ENCODE results near the gene PTGDS. TPM values are rescaled to one million over a fixed set of nuclear protein-coding genes. Genes with fewer than 3 reads are reported as not detected.

PTGDS gene
- total and polyA plus RNA-seq, 3 experiments from 2014 or later: 0.24 to 5.5 (median 0.49) TPM

DNA sequence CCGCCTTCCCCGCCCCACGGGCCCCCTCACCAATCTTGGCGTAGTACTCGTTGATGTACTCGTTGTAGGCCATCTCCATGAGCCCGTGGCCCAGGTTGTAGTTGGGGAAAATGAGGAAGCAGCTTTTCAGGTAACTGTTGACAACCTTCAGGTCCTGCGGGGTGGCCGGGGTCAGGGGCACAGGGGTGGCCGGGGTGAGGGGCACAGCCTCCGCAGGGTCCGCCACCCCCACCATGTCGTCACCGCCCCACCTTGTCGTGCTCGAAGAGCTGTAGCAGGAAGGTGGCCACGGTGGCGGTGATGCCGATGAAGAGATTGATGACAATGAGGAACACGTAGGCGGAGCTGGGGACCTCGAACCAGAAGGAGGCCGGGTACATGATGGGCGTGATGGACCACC is 33.9 kb downstream of the PTGDS start:
- Mint-ChIP-seq H3K9me3 (no peaks in the 10 kb centered on the region), H3K4me1 (peaks cover 5% of the 10 kb centered on the region in 3 donors), H3K27me3 (no peaks in the 10 kb centered on the region), H3K36me3 (peaks cover 0 to 45% (median 0%) of the 10 kb centered on the region in 3 donors), H3K27ac (no peak overlapping the region), H3K4me3 (no peak overlapping the region)
- no peak overlapping the region for H3K27ac ChIP-seq (ENCODE audit: low read depth, low read length)
- H3K27me3 ChIP-seq (ENCODE audit: insufficient read depth, low read length, poor library complexity, severe bottlenecking): no peaks in the 10 kb centered on the region
- DNase-seq: no peak
- no peaks in the 10 kb centered on the region for H3K9me3 ChIP-seq (ENCODE audit: low read length)
- CTCF ChIA-PET: no interaction called here
- H3K4me3 ChIP-seq (ENCODE audit: low read length): no peak overlapping the region
- no peaks in the 10 kb centered on the region for H3K4me1 ChIP-seq (ENCODE audit: insufficient read depth, low read length)
- POLR2A ChIA-PET: no interaction called here
- no peaks in the 10 kb centered on the region for H3K36me3 ChIP-seq (ENCODE audit: insufficient read depth, low read length)

DNA sequence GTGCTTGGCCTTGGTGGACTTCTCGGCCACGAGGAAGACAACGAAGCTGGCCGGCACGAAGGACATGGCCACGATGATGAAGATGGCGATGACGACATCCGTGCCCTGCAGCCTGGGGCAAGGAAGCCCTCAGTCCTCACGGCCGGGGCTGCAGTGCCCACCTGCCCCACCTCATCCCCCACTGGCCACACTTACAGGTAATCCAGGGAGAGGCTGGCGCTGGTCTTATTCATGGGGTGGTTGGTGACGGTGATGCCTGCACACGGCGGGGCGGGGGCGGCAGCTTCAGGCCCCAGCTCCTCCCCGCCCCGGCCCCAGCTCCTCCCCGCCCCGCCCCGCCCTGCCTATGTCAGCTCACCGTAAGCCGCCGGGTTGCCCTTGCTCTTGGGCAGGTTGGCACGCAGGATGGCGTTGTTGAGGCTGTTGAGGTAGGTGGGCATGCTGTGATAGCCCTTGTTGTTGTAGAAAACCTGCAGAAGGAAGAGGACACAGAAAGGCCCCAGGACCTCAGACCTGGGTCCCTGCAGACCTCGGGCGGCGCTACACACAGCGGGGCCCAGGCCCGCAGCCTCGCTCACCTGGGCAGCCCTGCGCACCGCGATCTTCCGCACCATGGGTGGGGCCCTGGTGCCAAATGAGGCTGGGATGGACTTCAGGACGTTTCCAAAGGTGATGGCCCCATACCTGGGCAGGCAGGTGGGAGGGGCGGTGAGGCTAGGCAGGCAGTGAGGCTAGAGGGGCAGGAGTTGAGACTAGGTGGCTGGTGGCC is 34.8 kb downstream of the PTGDS start:
- Mint-ChIP-seq H3K27ac (no peak overlapping the region), H3K27me3 (no peaks in the 10 kb centered on the region), H3K4me1 (no peaks in the 10 kb centered on the region), H3K9me3 (no peaks in the 10 kb centered on the region), H3K36me3 (peaks cover 0 to 52% (median 0%) of the 10 kb centered on the region in 3 donors), H3K4me3 (no peak overlapping the region)
- Histone ChIP-seq H3K4me1 (ENCODE audit: insufficient read depth, low read length) (no peaks in the 10 kb centered on the region), H3K9me3 (ENCODE audit: low read length) (no peaks in the 10 kb centered on the region), H3K27me3 (ENCODE audit: insufficient read depth, low read length, poor library complexity, severe bottlenecking) (no peaks in the 10 kb centered on the region), H3K4me3 (ENCODE audit: low read length) (no peak overlapping the region), H3K27ac (ENCODE audit: low read depth, low read length) (no peak overlapping the region), H3K36me3 (ENCODE audit: insufficient read depth, low read length) (no peaks in the 10 kb centered on the region)
- no peak for DNase-seq
- ChIA-PET POLR2A (no interaction called here), CTCF (interaction anchor here (1.1 kb wide), 1 partner anchor 17 kb away, joined by 3 read pairs; no protein-coding TSS in a partner anchor)

DNA sequence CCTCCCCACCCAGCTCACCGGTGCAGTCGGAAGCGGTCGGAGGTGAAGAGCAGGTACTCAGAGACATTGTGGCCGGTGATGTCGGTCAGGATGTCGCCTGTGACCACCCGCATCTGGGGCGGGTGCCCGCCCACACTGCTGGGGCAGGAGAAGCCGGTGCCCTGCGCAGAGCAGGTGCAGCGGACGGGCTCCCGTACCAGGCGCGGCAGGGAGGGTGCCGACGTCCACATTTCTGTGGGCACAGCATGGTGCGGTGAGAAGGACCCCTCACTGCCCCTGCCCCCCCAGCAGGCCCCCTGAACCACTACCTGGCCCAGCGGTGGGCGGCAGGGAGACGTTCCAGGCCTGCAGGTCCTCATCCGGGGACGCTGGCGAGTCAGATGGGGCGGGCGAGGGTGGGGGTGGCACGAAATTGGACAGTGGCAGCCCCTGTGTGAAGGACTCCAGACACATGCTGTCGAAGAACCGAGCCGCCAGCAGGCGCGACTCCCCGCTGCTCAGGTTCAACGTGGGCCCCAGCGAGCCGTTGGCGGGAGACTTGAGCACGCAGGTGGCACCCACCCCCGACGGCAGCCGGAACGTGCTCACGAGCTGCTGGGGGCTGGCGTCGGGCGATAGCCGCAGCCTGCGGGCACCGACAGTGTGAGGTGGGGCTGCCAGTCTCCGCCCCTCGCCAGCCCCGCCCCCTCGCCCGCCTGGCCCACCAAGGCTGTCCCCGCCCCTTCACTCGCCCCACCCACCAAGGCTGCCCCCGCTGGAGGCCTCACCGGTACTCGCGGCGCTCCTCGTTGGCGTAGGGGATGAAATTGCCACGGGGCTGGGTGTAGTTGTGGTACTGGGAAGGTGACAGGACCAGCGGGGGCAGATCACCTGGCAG is 35.6 kb downstream of the PTGDS start:
- Histone ChIP-seq H3K4me1 (ENCODE audit: insufficient read depth, low read length) (no peaks in the 10 kb centered on the region), H3K4me3 (ENCODE audit: low read length) (no peak overlapping the region), H3K36me3 (ENCODE audit: insufficient read depth, low read length) (no peaks in the 10 kb centered on the region), H3K27ac (ENCODE audit: low read depth, low read length) (no peak overlapping the region), H3K27me3 (ENCODE audit: insufficient read depth, low read length, poor library complexity, severe bottlenecking) (no peaks in the 10 kb centered on the region), H3K9me3 (ENCODE audit: low read length) (no peaks in the 10 kb centered on the region)
- POLR2A ChIA-PET: no interaction called here
- Mint-ChIP-seq H3K4me1 (no peaks in the 10 kb centered on the region), H3K27ac (no peak overlapping the region), H3K36me3 (peaks cover 0 to 57% (median 0%) of the 10 kb centered on the region in 3 donors), H3K27me3 (no peaks in the 10 kb centered on the region), H3K9me3 (no peaks in the 10 kb centered on the region), H3K4me3 (no peak overlapping the region)
- CTCF ChIA-PET: interaction anchor here (1.1 kb wide), 1 partner anchor 16 kb away, joined by 3 read pairs; no protein-coding TSS in a partner anchor
- no peak for DNase-seq

DNA sequence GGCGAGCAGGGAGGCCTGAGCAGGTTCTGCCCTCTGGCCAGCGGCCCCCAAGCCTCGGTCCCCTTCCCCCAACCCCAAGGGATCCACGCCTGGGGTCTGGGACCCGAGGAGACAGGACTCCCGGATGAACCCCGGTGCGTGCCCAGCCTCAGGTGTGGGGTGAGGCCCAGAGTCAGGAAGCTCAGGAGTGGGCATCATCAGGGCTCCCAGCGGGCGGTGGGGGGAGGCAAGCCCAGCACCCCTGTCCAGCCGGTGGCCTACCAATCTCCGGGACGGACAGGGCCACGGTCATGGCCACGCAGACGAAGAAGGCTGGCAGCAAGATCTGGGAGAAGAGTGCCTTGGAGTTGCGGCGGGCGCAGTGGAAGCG is 36.3 kb downstream of the PTGDS start:
- no peak for DNase-seq
- no peaks in the 10 kb centered on the region for H3K9me3 ChIP-seq (ENCODE audit: low read length)
- Mint-ChIP-seq H3K36me3 (peaks cover 0 to 56% (median 0%) of the 10 kb centered on the region in 3 donors), H3K4me1 (no peaks in the 10 kb centered on the region), H3K27me3 (no peaks in the 10 kb centered on the region), H3K27ac (no peak overlapping the region), H3K4me3 (no peak overlapping the region), H3K9me3 (no peaks in the 10 kb centered on the region)
- no peak overlapping the region for H3K4me3 ChIP-seq (ENCODE audit: low read length)
- H3K4me1 ChIP-seq (ENCODE audit: insufficient read depth, low read length): no peaks in the 10 kb centered on the region
- H3K36me3 ChIP-seq (ENCODE audit: insufficient read depth, low read length): no peaks in the 10 kb centered on the region
- CTCF ChIA-PET: interaction anchor here (1.5 kb wide), 1 partner anchor 21 kb away, joined by 5 read pairs; no protein-coding TSS in a partner anchor
- H3K27ac ChIP-seq (ENCODE audit: low read depth, low read length): no peak overlapping the region
- POLR2A ChIA-PET: no interaction called here
- H3K27me3 ChIP-seq (ENCODE audit: insufficient read depth, low read length, poor library complexity, severe bottlenecking): no peaks in the 10 kb centered on the region

DNA sequence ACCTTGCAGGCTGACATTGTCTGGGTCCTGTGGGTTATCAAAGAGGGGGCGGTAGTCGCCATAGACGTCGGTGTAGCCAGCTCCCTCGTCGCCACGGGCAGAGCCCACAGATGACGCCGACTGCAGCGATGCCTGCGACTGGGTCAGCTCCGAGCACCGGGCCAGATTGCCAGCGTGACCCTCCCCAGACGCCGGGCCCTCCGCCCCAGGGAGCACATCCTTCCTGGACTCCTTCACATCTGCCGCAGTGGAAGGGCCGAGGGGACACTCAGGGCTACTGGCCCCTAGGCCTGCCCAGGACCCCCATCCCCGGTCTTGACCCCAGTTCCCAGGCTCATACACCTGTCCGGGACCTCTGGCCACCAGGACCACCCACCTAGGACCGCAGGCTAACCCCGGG is 36.9 kb downstream of the PTGDS start:
- Mint-ChIP-seq H3K4me1 (no peaks in the 10 kb centered on the region), H3K4me3 (no peak overlapping the region), H3K9me3 (no peaks in the 10 kb centered on the region), H3K36me3 (peaks cover 0 to 58% (median 0%) of the 10 kb centered on the region in 3 donors), H3K27ac (no peak overlapping the region), H3K27me3 (no peaks in the 10 kb centered on the region)
- no peaks in the 10 kb centered on the region for H3K36me3 ChIP-seq (ENCODE audit: insufficient read depth, low read length)
- no peak overlapping the region for H3K27ac ChIP-seq (ENCODE audit: low read depth, low read length)
- no peaks in the 10 kb centered on the region for H3K9me3 ChIP-seq (ENCODE audit: low read length)
- no peak overlapping the region for H3K4me3 ChIP-seq (ENCODE audit: low read length)
- no peaks in the 10 kb centered on the region for H3K4me1 ChIP-seq (ENCODE audit: insufficient read depth, low read length)
- DNase-seq: no peak
- ChIA-PET CTCF (interaction anchor here (1.4 to 1.5 kb wide), 2 partner anchors 21 to 33 kb away, joined by 3 to 5 read pairs; no protein-coding TSS in a partner anchor), POLR2A (no interaction called here)
- no peaks in the 10 kb centered on the region for H3K27me3 ChIP-seq (ENCODE audit: insufficient read depth, low read length, poor library complexity, severe bottlenecking)

DNA sequence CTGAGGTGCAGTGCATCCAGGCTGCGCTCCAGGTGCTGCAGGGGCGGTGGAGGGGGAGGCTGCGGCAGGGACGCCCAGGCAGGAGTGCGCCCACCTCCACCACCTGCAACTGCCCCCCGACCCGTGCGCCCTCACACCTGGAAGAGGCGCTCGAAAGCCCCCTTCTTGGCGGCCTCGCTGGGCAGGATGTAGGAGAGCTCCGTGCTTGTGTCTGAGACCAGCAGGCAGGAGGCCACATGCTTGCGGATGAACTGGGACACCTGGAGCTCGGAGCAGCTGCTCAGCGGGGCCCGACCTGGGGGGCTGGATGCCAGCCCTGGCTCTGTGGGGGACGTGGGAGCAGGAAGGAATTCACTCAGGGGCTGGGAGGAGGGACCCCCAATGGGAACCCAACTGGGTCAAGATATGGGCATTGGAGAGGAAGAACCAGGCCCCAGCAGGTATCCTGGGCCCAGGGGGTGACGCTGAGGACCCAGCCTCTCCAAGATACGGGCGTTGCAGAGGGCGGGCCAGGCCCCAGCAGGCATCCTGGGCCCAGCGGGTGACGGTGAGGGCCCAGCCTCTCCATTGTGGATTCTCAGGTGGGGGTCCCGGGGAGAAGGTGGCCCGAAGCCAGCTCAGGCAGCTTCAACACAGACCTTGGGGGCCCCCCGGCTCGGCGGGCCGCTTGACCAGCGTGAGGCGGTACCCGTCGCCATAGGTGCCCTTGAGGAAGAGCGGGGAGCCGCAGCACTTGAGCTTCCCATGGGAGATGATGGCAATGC is 37.7 kb downstream of the PTGDS start:
- Mint-ChIP-seq H3K36me3 (peaks cover 0 to 56% (median 0%) of the 10 kb centered on the region in 3 donors), H3K9me3 (no peaks in the 10 kb centered on the region), H3K4me1 (peaks cover 0 to 4% (median 0%) of the 10 kb centered on the region in 3 donors), H3K27me3 (no peaks in the 10 kb centered on the region), H3K27ac (no peak overlapping the region), H3K4me3 (no peak overlapping the region)
- Histone ChIP-seq H3K27ac (ENCODE audit: low read depth, low read length) (no peak overlapping the region), H3K9me3 (ENCODE audit: low read length) (no peaks in the 10 kb centered on the region), H3K4me1 (ENCODE audit: insufficient read depth, low read length) (no peaks in the 10 kb centered on the region), H3K36me3 (ENCODE audit: insufficient read depth, low read length) (no peaks in the 10 kb centered on the region), H3K4me3 (ENCODE audit: low read length) (no peak overlapping the region), H3K27me3 (ENCODE audit: insufficient read depth, low read length, poor library complexity, severe bottlenecking) (no peaks in the 10 kb centered on the region)
- ChIA-PET CTCF (interaction anchor here (0.9 to 1.5 kb wide), 4 partner anchors 12 to 32 kb away, joined by 3 to 5 read pairs (median 4); no protein-coding TSS in a partner anchor), POLR2A (no interaction called here)
- DNase-seq: no peak

DNA sequence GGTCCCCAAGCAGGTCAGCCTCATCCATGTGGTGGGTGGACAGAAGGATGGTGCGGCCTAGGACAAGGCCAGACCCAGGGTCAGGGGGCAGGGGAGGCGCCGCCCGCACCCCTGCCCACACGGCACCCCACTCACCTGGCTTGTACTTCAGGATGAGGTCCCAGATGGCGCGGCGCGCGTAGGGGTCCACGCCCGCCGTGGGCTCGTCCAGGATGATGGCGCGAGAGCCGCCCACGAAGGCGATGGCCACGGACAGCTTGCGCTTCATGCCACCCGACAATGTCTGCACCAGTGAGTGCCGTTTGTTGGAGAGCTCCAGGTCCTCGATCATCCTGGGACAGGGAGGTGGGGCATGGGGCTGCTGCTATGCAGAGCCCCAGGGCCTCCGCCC is 38.2 kb downstream of the PTGDS start:
- Mint-ChIP-seq H3K27ac (no peak overlapping the region), H3K9me3 (no peaks in the 10 kb centered on the region), H3K4me3 (no peak overlapping the region), H3K27me3 (no peaks in the 10 kb centered on the region), H3K4me1 (peaks cover 0 to 4% (median 0%) of the 10 kb centered on the region in 3 donors), H3K36me3 (peaks cover 0 to 57% (median 0%) of the 10 kb centered on the region in 3 donors)
- no peaks in the 10 kb centered on the region for H3K36me3 ChIP-seq (ENCODE audit: insufficient read depth, low read length)
- no peak for DNase-seq
- ChIA-PET CTCF (interaction anchor here (1.0 to 1.4 kb wide), 2 partner anchors 12 to 31 kb away, joined by 3 to 4 read pairs; no protein-coding TSS in a partner anchor), POLR2A (no interaction called here)
- no peaks in the 10 kb centered on the region for H3K4me1 ChIP-seq (ENCODE audit: insufficient read depth, low read length)
- H3K4me3 ChIP-seq (ENCODE audit: low read length): no peak overlapping the region
- no peaks in the 10 kb centered on the region for H3K27me3 ChIP-seq (ENCODE audit: insufficient read depth, low read length, poor library complexity, severe bottlenecking)
- no peaks in the 10 kb centered on the region for H3K9me3 ChIP-seq (ENCODE audit: low read length)
- no peak overlapping the region for H3K27ac ChIP-seq (ENCODE audit: low read depth, low read length)
